Right ventricle myocardium superior (tissue), 1 donor: Measurements from ENCODE around the gene AMER3. TPM values are rescaled to one million over a fixed set of nuclear protein-coding genes. Genes with fewer than 3 reads are reported as not detected.

Experiments used
- ATAC-seq: fragments of 200-7000 bp; cut with Tn5 transposase; one replicate; pipeline ENCODE4 v1.9.1; 2020; ENCODE audit warnings: mild to moderate bottlenecking; ENCODE audit not compliant: poor library complexity
- DNase-seq: peaks from one replicate; pipeline ENCODE4 v3.0.0-alpha.2; 2020
- intact Hi-C: fragments of 100-400 bp; cut with DNase I; formaldehyde crosslinking; loops from one replicate; pipeline ENCODE4 v1.11.2; 2022
- total RNA-seq: library from RNA; stranded (reverse); fragmentation: NEBNext Ultra II Directional; extraction: Animal tissue kit (Norgen Biotek cat#: 25700); gene quantifications from one replicate; pipeline ENCODE4 v1.2.1, GENCODE V29; 2021
- donor health status: DM: no; HTN: yes; CAD: no; lungs with severe emphysema.

AMER3 gene
- total RNA-seq, 1 donor from 2014 or later: not detected

DNA sequence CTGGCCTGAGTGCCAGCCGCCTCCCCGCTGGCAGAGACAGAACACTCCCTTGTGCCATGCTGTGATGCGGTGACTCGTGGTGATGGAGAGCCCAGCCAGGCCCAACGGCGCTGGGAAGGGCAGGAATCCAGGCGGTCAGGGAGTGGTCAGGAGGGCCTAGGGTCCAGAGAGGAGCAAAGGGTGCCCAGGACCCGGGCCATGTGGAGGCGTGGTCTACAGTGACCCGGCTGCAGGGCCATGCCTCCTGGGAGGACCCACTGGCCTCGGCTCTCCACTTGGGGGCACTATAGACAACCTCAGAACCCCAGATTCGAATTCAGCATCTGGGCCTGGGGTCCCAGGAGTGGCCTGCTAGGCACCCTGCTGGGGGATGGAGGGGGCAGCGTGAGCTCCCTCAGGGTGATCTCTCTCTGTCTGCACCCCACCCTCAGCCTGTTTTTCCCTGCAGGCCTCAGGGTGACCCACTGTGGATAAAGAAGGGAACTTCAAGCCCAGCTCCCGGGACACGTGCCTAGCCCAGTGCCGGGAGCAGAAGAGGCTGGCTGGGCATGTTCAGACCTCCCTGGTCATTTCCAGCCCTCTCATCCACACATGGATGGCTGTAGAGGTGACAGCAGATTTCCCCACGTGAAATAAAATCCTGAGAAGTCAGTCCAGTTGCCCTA lies 13.0 kb downstream of the AMER3 start:
- intact Hi-C loops: no loop called here
- DNase-seq (no peak), ATAC-seq (no peak)

DNA sequence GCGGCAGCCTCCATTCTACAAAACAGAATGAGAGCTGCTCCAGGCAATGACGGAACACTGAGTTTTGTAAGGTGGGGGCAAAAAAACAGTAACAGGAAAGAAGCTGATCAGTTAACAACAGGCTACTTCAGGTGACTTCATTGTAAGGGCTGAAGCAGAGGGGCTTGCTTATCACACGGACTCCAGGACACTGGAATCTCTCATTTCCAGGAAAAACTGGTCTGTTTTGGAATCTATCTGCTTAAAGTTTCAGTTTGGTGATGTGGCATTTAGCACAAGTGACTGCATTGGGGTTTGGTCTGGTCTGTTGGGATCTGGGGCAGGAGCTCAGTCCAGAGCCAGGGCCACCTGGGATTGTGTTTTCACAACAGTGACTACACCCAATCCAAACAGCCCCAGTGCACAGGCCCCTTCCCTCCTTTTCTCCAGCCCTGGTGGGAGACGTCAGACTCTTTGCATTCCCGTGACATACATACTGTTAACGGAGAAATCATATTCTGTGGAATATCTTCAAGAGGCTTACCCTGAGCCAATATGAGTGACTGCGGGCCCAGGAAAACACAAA lies 14.1 kb downstream of the AMER3 start:
- intact Hi-C loops: no loop called here
- DNase-seq (no peak), ATAC-seq (no peak)

DNA sequence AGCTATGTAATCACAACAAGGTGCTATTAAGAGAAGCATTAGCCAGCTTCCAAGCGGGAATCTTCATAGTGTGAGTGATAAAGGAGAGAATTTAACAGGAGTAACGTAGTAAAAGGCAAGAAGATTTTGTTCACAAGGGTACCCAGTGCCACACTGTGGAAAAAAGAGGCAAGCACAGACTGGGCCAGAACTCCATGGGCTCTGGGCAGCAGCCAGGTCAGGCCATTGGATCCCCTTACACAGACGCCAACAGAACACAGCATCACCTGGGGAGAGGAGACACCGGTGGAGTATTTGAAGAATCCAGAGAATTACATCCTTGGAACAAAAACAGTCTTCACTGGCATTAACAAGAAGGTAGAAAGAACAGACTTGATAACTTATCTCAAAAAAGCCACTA lies 21.2 kb downstream of the AMER3 start:
- intact Hi-C loops: no loop called here
- ATAC-seq (no peak), DNase-seq (no peak)

DNA sequence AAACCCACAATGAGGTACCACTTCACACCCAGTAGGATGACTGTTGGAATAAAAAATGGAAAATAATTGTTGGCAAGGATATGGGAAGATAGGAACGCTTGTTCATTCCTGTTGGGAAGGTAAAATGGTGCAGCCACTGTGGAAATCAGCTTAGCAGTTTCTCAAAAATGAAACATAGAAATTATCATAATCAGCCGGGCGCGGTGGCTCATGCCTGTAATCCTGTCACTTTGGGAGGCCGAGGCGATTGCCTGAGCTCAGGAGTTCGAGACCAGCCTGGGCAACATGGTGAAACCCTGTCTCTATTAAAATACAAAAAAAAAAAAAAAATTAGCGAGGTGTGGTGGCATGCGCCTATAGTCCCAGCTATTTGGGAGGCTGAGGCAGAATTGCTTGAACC lies 23.4 kb downstream of the AMER3 start:
- intact Hi-C loops: no loop called here
- DNase-seq (no peak), ATAC-seq (no peak)

DNA sequence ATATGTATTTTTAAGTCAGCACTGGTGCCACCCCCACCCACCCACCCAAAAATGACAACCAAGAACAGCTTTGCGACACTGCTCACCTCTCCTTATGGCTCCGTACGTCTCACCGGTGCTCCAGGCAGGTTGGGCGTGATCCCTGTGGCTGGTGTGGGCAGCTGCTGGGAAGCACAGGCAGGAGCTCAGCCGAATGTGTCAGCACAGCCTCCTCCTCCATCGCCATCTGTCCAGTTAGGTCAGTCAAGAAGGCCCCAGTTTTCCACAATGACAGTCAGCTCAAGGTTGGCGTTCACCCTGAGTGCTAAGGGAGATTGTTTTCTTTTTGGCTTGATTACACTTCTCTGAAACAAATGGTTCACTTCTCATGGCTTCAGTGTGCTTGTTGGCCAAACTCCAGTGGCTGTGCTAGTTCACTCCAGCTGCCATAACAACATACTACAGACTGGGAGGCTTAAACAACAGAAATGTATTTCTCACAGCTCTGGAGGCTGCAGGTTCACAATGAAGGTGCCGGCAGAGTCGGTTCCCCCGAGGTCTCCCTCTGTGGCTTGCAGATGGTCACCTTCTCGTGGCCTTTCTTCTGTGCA lies 30.2 kb downstream of the AMER3 start:
- DNase-seq (no peak), ATAC-seq (no peak)
- intact Hi-C loops: no loop called here

DNA sequence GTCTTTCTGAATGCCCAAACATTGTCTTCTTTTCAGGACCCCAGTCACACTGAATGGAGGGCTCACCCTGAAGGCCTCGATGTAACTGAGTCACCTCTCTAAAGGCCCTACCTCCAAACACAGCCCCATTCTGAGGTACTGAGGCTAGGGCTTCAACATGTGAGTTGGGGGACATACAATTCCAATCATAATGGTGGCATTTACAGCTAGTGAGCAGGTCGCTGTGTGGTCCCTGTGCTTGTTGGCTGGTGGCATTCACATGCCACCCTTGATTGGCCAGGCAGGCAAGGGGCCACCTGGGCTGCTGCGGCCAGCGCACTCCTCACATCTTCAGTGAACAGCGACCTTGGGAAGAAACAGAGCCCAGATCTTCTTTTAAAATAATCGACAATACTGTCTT lies 30.7 kb downstream of the AMER3 start:
- intact Hi-C loops: no loop called here
- ATAC-seq: no peak

DNA sequence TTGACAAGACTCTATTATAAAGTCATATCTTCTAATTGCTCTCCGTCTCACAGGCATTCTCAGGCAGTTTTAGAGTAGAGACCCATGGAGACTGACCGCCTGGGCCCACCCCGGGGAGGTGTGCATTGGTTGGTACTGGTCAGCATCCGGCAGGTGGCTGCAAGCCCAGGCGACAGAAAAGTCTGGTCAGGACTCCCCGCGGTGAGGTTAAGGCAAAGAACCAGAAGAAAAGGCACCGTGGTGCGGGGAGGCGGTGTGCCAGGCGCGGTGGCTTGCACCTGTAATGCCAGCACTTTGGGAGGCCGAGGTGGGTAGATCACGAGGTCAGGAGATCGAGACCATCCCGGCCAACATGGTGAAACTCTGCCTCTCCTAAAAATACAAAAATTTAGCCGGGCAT lies 32.5 kb downstream of the AMER3 start:
- DNase-seq (no peak), ATAC-seq (no peak)
- intact Hi-C loops: no loop called here

More for the DNA sequence above, 30.7 kb downstream of the AMER3 start:
- DNase-seq: no peak

DNA sequence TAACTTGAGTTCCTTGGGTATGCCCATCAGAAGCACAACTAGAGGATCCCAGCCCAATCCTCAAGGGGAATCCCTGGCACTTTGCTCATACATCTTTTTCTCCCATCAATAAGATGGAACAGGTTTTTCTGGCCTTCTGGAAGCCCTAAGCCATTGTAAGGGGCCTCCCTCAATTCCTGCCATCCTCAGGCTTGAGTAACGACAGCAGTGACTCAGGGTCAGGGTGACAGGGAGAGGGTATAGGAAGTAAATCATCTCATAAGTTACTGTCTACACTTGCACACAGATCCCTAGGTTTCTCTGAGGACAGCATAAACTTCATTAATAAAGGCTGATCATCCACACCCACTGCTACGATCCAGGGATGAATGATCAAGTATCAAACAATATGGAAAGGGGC lies 35.0 kb downstream of the AMER3 start:
- ATAC-seq: no peak
- no peak for DNase-seq
- intact Hi-C loops: no loop called here

DNA sequence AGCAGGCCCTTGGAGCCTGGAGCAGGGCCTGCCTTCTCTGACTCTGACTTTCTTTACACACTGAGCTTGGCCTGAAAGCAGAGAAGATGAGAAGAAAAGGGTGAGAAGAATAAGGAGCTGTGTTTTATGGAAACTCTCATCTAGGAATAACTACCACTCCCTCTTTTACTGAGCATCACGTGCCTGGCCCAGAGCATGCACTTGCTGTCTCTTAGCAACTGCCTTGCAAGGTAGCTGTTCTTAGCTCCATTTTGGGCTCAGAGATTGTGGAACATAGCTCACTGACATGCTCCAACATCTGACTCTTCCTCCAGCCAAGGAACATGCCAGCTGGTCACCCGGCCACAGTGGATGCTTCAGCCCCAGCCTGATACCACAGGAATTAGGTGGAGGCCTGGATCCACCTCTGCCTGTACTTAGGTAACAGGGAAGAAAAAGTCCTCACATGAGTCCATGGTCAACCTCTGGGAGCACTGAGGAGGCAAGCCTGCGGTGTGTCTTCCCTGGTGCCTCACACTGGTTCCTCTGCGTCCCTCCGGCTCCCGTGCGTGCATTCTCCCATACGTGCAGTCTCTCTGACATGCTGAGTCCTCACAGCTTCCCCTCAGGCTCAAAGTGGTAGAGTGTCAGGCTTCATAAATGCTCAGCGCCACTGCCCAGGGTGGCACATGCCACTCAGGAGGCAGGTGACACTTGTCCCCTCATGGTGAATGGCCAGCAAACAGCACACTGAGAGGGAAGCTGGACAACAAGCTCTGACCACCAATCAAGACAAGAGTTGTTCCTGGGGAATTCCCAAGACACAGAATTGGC lies 35.7 kb downstream of the AMER3 start:
- intact Hi-C loops: no loop called here
- no peak for ATAC-seq

DNA sequence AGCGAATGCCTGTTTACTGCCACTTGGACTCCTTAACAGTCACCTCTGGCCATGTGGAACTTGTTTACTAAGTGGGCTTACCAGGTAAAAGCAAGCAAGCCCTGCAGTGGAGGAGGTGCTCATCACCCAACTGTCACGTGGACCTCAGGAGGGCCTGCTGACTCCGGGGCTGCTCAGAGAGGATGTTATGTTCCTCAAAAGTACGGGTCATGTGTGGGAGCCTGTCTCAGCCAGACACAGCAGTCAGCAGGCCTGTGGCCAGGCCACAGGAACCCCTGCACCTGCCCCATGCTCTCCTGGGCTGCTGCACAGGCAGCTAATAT lies 36.2 kb downstream of the AMER3 start:
- no peak for DNase-seq
- intact Hi-C loops: no loop called here

More for the DNA sequence above, 35.7 kb downstream of the AMER3 start:
- DNase-seq: no peak

DNA sequence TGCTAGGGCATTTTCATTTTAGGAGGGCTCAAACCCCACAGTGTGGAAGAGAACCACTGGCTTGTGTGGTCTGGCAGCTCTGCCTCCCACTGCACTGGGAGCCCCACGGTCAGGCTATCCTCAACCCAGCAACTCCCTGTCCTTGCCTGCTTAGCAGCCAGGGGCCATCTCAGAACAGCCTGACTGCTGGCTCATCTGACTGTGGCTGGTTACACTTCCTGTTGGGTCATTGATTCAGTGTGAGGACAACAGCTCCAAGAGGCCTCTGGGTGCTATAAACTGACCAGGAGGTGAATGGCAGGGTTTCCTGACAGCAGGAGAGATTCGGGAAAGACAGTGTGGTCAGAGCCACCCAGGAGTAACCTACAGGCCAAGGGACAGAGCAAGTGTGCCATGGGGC lies 40.1 kb downstream of the AMER3 start:
- DNase-seq: no peak
- intact Hi-C loops: loop anchor here (5.0 kb wide), 1 partner anchor 127 kb away; no protein-coding TSS in a partner anchor
- no peak for ATAC-seq

More for the DNA sequence above, 36.2 kb downstream of the AMER3 start:
- ATAC-seq: no peak

DNA sequence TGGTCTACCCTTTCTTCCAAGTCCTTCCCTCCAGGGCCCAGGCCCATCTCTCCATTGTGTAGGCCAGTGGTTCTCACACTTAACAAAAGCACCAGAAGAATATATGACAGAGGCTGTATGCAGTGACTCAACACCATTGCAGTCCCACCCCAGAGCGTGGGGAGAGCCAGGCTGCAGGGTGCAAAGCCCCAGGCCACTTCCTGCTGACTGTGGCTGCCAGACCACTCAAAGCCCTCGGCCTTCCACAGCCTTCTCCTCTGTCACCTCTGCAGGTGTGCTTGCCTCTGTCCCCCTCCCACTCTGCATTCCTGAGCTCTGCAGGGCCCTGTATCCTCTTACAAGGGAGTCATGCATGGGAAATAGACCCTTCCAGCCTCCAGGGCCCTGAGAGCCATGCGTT lies 41.0 kb downstream of the AMER3 start:
- DNase-seq (no peak), ATAC-seq (no peak)
- intact Hi-C loops: loop anchor here (5.0 kb wide), 1 partner anchor 126 kb away; no protein-coding TSS in a partner anchor

DNA sequence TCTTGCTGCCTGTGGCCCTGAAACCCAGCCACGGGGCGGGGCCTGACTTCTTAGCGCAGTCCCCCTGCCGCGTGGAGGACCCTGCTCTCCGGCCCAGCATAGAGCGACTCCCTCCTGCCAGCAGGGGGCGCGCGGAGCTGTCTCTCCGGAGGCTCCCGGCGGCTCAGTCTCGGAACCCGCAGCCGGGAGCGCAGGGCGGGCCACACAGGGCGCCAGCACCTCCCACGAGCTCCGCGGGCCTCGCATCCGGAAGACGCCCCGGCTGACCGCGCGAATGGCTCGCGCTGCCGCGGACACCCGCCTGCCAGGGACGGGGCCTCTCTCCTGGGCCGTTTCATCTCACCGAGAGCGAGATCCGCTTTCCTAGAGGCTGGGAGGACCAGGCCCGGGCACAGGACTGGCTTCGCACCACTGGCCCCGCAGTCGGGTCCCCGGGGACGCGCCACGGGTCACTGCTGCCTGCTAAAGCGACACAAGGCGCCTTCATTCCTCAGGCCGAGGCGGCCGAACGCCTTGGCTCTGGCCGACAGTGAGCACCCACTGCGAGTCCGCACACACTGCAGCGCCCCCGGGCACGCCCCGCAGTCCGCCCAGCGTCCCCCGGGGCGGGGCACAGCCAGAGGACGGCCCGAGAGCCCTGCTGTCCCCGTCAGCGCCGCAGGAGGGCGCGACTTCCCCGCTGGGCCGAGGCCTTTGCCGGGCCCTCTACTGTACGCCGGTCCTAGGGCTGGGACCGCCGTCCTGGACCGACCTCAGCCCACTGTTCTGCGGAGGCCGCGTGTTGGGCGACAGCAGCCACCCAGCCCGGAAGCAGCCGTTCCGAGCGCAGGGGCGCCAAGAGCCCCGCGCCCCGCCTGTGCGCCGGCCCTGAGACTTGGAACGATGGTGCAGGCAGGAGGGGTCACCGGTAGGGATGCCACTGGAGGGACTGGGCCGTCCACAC lies 42.4 kb downstream of the AMER3 start:
- peak; percentile 95 for DNase-seq
- intact Hi-C loops: loop anchor here (2.0 to 5.0 kb wide), 2 partner anchors 77 to 125 kb away; no protein-coding TSS in a partner anchor
- ATAC-seq: peak; percentile 98

DNA sequence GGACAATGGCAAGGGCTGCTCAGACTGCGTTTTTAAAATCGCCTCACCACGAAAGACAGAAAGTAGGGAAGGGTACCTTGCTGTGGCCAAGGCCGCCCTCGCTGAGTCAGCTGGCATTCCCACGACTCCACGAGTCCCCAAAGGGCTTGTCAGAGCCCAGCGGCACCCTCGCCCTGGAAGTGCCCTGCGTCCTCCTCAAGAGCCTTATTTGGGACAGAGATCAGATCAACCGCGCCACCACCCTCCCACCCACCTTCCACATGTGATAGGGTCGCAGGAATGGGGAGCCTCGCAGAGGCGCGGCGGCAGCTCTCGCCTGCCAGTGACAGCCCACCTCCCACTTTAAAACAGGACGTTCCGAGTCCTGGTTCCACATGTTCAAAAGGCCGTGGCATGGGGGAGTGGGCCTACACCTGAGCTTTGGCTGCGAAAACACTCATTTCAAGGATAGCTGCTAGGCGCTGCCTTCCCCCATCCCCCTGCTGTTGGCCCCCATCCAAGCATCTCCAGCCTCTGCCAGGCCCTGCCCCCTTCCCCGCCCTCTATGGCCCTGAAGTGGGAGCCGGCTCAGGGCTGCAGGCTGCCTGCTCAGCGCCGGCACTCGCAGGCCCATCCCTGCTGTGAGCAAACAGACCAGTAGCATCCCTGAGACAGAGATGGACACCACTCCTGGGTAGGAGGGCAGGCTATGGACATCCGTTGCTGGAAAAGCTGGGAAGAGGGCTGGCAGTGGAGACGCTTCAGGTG lies 43.3 kb downstream of the AMER3 start:
- DNase-seq (no peak), ATAC-seq (peak; percentile 9)
- intact Hi-C loops: loop anchor here (2.0 to 5.0 kb wide), 2 partner anchors 76 to 124 kb away; no protein-coding TSS in a partner anchor

DNA sequence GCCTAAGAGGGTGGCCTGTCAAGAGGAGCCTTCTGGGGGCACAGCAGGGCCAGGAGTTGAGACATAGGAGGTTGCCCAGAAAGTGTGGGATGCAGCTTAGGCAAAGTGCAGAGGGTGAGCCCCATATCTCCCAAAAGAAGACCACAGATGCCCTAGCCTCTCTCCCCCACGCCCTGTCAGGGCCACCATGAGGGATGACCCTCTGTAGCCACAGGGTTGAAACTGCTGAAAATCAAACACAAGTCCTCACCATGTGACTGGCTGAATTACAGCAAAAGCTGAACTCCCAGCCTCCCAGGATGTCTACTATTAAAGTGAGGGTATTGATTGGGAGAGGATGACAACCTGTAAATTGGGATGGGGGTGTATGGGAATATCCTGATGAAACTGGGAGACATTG lies 44.0 kb downstream of the AMER3 start:
- no peak for ATAC-seq
- no peak for DNase-seq

DNA sequence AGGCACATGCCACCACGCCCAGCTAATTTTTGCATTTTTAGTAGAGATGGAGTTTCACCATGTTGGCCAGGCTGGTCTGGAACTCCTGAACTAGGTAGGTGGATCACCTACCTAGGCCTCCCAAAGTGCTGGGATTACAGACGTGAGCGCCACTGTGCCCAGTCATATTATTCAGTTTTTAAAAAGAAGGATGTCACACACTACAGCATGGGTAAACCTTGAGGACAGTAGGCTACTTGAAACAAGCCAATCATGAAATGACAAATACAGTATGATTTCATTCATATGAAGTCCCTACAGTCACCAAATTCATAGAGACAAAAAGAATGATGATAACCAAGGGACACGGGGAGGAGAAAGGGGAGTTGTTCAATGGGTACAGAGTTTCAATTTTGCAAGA lies 50.3 kb downstream of the AMER3 start:
- ATAC-seq (no peak), DNase-seq (no peak)
- intact Hi-C loops: no loop called here

More for the DNA sequence above, 44.0 kb downstream of the AMER3 start:
- intact Hi-C loops: loop anchor here (2.0 to 5.0 kb wide), 2 partner anchors 76 to 123 kb away; no protein-coding TSS in a partner anchor

DNA sequence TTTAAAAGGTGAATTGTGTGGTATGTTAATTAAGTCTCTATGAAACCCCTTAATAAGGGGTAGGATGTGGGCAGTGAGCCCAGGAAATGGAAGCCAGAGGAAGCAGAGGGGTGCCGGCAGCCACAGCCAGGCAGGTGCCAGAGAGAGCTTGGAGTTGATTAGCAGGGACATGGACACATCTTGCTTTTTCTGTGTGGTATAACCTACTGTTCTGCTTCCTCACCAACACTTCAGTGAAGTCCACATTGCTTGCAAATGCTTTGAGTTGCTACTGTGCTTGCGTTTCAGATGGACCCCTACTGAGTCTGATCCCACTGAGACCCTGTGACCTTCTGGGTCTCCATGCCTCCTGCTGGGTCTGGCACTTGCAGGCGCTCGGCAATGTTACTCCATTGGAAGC lies 51.0 kb downstream of the AMER3 start:
- DNase-seq (no peak), ATAC-seq (no peak)
- intact Hi-C loops: no loop called here
